GM13977 (cell line): Measurements from ENCODE around the gene ADGRE1.
A peak's percentile ranks its signal among the peaks of the same experiment; 100 is the strongest.

ENCODE experiments used
- DNase-seq: peaks from one replicate; pipeline ENCODE4 v3.0.0; 2012; ENCODE audit warnings: low spot score
- CTCF ChIP-seq: IDR thresholded peaks from 2 replicates; pipeline ENCODE4 v1.5.1; 2012; ENCODE audit warnings: mild to moderate bottlenecking, control low read depth; ENCODE audit not compliant: insufficient read depth; ENCODE audit errors: extremely low read depth, missing control alignments
- in situ Hi-C: fragments of 300-500 bp; cut with MboI; formaldehyde crosslinking; loops from one replicate; pipeline ENCODE4 v1.12.0; 2022; ENCODE audit warnings: low sequenced_read_pairs, low pct_unique_long_range_greater_than_20kb, mixed read lengths, inconsistent platforms; ENCODE audit not compliant: unreplicated experiment

The ADGRE1 gene

DNA sequence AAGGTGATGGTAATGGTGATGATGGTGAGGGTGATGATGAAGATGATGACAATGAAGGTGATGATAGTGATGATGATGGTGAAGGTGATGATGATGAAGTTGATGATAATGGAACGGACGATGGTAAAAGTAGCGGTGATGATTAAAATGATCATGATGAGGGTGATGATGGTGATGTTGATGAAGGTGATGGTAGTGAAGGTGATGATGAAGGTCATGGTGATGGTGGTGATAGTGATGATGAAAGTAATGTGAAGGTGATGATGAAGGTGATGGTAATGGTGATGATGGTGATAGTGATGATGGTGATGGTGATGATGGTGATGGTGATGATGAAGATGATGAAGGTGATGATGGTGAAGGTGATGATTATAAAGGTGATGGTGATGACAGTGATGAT is 67.7 kb downstream of the ADGRE1 start:
- no peak for TF ChIP-seq CTCF
- in situ Hi-C loops: no loop called here

DNA sequence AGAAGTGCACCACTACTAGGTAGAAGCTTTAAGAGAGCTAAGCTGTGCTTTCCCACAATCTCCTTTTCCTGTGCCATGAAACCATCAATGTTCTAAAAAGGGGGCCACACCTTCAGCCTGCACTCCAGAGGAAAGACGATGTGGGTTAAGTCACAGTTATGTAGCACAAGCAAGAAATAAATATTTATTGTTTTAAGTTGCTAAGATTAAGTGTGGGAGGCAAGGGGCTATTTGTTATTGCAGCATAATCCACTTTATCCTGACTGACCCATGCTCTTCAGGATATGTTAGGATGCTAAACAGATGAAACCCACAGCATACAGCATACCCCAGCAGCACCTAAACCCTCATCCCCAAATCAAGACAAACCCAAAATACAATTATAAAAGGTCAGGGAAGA is 69.2 kb downstream of the ADGRE1 start:
- no peak for TF ChIP-seq CTCF
- DNase-seq: no peak
- in situ Hi-C loops: no loop called here

More for the DNA sequence above, 67.7 kb downstream of the ADGRE1 start:
- no peak for DNase-seq

DNA sequence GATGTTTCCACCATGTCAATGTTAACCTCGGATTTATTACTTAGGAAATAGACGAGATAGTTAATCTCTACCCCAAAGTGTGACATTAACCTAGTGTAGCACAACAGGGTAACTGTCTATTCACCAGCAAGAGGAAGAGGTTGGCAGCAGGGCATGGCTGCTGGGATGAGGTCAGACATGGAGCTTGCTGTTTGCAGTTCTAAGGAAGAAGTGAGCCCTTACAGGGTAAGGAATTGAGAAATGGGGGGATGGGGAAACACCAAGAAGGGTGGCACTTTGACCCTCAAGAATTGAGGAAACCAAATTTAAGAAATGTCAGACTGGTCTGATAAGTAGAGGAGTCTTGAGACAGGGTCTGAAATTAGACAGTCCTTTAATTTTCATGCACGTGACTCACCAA is 71.4 kb downstream of the ADGRE1 start:
- in situ Hi-C loops: no loop called here

DNA sequence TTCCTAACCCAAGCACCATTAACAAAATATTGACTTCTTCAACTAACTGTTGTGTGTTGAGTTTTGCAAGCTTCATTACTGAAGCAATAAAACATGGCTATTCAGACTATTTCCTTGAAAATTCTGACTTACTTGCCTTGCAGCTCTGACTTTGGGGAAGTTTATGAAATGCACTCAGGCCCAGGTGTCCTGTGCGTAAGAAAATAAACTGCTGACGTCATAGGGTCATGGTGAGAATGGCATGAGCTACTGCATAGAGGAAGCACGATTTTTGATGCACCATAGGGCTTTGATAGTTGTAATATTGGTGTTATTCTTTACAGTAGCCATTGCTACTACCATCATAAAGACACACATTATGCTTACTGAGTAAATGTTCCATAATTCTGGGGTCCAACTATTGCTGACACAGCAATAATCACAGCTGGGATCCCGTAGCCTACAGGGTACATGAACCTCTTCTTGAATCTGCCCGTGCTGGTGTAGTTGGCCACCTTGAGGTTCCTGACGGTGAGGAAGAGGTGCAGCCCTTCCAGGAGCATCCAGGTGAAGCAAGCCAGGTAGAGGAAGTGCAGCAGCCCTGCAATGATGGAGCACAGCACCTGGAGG is 76.0 kb downstream of the ADGRE1 start:
- in situ Hi-C loops: no loop called here
- no peak for DNase-seq
- no peak for TF ChIP-seq CTCF

More for the DNA sequence above, 71.4 kb downstream of the ADGRE1 start:
- TF ChIP-seq CTCF: no peak
- no peak for DNase-seq

- no peak for DNase-seq
Observed at GRCh38 chr19:6963937-6964336, 76.6 kb downstream of the ADGRE1 start.

GRCh38 chr19:6967967-6968366 is 80.6 kb downstream of the ADGRE1 start:
- in situ Hi-C loops: no loop called here
- DNase-seq: no peak
- no peak for TF ChIP-seq CTCF

More at GRCh38 chr19:6963937-6964336, 76.6 kb downstream of the ADGRE1 start:
- TF ChIP-seq CTCF: peak; percentile 47
- in situ Hi-C loops: no loop called here

DNA sequence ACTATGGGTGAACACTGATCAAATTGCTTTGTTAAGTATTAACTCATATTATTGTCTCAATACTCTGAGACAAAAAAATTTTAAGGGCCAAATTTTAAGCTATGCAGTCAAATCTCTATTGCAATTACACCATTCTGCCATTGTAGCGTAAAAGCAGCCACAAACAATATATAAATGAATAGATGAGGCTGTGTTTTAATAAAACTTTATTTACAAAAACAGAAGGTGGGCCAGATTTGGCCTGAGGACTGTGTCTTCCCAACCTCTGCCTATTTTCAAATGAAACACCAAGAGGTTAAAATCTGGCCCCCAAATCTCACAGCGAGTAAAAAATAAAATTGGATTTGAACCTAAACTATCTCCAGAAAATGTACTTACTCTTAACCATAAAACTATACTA is 82.1 kb downstream of the ADGRE1 start:
- no peak for TF ChIP-seq CTCF
- in situ Hi-C loops: no loop called here
- no peak for DNase-seq
